ENCODE data around the gene NKD1.
A peak's percentile ranks its signal among the peaks of the same experiment; 100 is the strongest.
"Not testable (repeated sequence)": the region's sequence is repeated elsewhere in the genome, so short reads cannot be mapped to it uniquely, and the experiment has no call there.

NKD1 gene, protein sequence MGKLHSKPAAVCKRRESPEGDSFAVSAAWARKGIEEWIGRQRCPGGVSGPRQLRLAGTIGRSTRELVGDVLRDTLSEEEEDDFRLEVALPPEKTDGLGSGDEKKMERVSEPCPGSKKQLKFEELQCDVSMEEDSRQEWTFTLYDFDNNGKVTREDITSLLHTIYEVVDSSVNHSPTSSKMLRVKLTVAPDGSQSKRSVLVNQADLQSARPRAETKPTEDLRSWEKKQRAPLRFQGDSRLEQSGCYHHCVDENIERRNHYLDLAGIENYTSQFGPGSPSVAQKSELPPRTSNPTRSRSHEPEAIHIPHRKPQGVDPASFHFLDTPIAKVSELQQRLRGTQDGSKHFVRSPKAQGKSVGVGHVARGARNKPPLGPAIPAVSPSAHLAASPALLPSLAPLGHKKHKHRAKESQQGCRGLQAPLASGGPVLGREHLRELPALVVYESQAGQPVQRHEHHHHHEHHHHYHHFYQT

GRCh38 chr16:50548125-50548908, at the start of gene NKD1:
TSS of gene NKD1 (plus strand) at chr16:50548396. CDS start at chr16:50548554, 158 bp downstream.
- DNase-seq (ENCODE audit: low read depth in 2 of 2) = peak; percentile 66 to 76

- DNase-seq (ENCODE audit: low read depth in 2 of 2) = no peak
These were observed 49.6 kb upstream of the NKD1 start for GRCh38 chr16:50498431-50499155.

DNA sequence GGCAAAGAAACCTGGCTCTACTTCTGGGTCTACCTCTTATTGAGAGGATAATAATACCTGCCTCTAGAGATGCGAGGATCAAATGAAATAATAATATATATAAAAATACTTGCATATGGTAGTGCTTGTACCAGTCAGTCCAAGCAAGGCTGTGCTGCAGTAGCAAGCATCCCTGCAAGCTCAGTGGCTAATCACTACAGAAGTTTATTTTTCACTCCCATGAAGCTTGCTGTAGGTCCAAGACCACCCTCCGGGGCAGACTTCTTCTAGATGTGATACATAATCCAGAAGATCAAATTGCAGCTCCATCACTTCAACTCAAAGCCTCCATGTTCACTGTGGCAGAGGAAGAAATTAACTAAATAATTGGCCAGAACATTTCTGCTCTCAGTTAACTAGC, 48.9 kb upstream of the NKD1 start:
- no peak for DNase-seq (ENCODE audit: low read depth in 2 of 2)

DNA sequence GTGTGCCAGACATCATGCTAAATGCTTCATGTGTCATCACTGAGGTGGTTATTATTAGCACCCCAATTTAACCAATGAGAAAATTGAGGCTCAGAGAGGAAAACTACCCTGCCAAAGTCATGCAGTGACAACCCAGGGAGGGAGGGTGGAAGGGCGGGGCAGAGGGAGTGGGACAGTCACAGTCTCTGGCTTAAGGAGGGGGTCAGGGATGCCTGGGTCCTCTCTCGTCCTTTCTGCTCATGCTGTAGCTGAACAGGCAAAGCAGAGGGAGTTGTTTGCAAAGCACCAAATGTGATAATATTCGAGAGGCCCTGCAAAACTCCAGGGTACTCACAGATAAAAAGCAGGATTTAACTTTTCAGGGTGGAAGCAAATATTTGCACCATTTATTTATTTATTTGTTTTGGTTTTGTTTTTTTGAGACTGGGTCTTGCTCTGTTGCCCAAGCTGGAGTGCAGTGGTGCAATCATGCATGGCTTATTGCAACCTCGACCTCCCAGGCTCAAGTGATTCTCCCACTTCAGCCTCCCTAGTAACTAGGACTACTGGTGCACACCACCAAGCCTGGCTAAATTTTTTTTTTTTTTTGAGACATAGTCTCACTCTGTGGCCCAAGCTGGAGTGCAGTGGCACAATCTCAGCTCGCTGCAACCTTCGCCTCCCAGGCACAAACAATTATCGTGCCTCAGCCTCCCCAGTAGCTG, 47.9 kb upstream of the NKD1 start:
- no peak for DNase-seq (ENCODE audit: low read depth in 2 of 2)

GRCh38 chr16:50501251-50501650, 46.9 kb upstream of the NKD1 start:
- DNase-seq (ENCODE audit: low read depth in 2 of 2) = no peak

DNA sequence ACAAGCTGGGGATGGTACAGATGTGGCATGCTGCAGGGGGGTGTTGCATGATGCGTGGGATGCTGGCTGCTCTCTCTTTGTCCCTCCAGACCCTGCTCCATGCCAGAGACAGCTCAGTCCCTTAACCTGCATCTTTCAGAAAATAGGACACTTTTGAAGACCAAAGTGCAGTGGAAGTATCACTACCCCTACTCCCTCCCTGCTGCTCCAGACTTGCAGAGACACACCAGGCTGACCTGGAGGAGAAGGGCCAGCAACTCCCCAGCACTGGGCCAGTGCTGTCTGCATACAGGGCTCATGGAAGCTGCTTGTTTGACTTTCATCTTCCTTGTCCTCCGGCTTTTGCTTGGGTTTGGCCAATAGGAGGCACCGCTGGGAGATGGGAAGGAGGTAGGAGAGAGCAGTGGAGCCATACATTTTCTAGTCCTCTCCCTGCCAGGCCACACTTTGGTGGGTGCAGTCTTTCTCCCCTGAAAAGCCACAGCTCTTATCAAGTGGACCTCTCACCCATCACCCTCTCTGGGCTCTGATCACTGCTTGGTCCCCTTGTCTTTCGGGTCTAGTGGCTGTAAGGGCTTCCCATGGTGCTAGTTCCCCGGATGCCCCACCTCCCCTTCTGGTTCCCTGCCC, 46.1 kb upstream of the NKD1 start:
- DNase-seq (ENCODE audit: low read depth in 2 of 2) = no peak

- DNase-seq (ENCODE audit: low read depth in 2 of 2) = no peak
These were observed 45.6 kb upstream of the NKD1 start for GRCh38 chr16:50502616-50503011.

- DNase-seq (ENCODE audit: low read depth in 2 of 2) = not testable (repeated sequence)
These were observed 44.2 kb upstream of the NKD1 start for GRCh38 chr16:50503868-50504531.

- no peak for DNase-seq (ENCODE audit: low read depth in 2 of 2)
These were observed 43.1 kb upstream of the NKD1 start for GRCh38 chr16:50505115-50505514.

- no peak for DNase-seq (ENCODE audit: low read depth in 2 of 2)
These were observed 42.3 kb upstream of the NKD1 start for GRCh38 chr16:50505714-50506542.

- no peak for DNase-seq (ENCODE audit: low read depth in 2 of 2)
These were observed 41.7 kb upstream of the NKD1 start for GRCh38 chr16:50506543-50506937.

DNA sequence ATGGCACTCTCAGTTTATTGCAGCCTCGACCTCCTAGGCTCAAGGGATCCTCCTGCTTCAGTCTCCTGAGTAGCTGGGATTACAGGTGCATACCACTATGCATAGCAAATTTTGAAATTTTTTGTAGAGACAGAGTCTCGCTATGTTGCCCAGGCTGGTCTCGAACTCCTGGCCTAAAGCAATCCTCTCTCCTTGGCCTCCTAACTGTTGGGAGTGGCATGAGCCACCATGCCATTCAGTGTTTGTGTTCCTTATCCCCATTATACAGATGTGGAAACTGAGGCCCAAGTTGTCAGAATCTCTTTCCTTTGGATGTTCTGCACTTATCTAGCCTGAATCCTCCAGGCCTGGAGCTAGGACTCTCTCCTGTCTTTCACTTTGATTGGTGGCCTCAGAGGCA, 40.8 kb upstream of the NKD1 start:
- no peak for DNase-seq (ENCODE audit: low read depth in 2 of 2)

- DNase-seq (ENCODE audit: low read depth in 2 of 2) = peak; percentile 15 to 16
These were observed 38.5 kb upstream of the NKD1 start for GRCh38 chr16:50509521-50510341.

DNA sequence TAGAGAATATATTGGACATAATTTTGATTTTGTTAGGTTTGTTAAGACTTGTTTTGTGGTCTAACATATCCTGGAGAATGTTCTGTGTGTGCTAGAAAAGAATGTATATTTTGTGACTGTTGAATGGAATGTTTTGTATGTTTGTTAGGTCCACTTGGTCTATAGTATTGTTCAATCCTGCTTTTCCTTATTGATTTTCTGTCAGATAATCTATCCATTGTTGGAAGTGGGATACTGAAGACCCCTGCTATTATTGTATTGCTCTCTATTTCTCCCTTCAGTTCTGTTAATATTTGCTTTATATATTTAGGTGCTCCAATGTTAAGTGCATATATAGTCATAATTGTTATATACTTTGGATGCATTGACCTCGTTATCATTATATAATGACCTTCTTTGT, 33.0 kb upstream of the NKD1 start:
- DNase-seq (ENCODE audit: low read depth in 2 of 2) = no peak

- DNase-seq (ENCODE audit: low read depth in 2 of 2) = no peak
These were observed 31.8 kb upstream of the NKD1 start for GRCh38 chr16:50516401-50516800.

GRCh38 chr16:50516890-50517289, 31.3 kb upstream of the NKD1 start:
- no peak for DNase-seq (ENCODE audit: low read depth in 2 of 2)

DNA sequence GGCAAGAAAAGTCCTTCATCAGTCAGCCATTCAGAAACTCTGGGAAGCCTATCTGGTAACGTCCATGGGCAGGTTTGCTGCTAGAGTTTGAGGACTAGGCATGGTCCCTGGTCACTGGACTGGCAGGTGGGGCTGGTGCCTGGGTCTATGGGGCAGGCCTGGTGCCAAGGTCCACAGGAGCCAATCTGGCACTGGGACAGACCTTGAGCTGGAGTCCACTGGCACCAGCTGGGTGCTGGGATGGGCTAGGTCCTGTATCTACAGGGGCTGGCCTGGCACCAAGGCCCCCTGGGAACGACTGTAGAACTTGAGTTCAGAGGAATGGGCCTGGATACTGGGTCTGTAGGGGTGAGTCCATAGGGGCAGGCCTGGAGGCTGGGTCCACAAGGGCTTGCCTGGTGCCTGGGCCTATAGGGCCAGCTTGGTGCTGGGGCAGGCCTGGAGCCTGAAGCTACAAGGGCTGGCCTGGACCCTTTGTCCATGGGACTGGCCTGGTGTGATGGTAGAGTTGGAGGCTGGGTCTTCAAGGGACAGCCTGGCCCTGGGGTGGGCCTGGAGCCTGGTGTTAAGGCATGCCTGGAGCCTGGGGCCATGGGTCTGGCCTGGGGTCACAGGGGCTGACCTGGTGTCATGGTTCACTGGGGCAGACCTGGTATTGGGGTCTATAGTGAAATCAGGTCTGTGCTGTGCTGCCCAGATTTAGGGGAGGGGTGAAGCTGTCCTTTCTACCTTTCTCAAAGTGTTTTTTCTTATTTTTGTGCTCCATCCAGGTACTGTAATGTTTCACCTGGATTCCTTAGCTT, 30.5 kb upstream of the NKD1 start:
- DNase-seq (ENCODE audit: low read depth in 2 of 2) = no peak

GRCh38 chr16:50519001-50519400, 29.2 kb upstream of the NKD1 start:
- DNase-seq (ENCODE audit: low read depth in 2 of 2) = no peak
